OCI-LY3 (cell line): ENCODE measurements around the gene E2F2.

Source experiments
- H2AFZ ChIP-seq: fragments of 200-600, 300-600 bp; shearing (Covaris generic); 2 replicates; pipeline ENCODE4 v1.6.0; 2014; ENCODE audit warnings: antibody characterized with exemption, low read depth, low read length
- H3K27ac ChIP-seq: fragments of 200-600, 300-600 bp; sonication (generic); 2 replicates; pipeline ENCODE4 v1.5.1; 2014; ENCODE audit warnings: mild to moderate bottlenecking, low read length, moderate library complexity, mixed read lengths
- H3K27me3 ChIP-seq: fragments of 200-600, 300-600 bp; sonication (generic); 2 replicates; pipeline ENCODE4 v1.6.1; 2014; ENCODE audit warnings: low read depth, low read length, mixed read lengths
- H3K36me3 ChIP-seq: fragments of 200-600, 300-600 bp; sonication (generic); replicated peaks from 2 replicates; pipeline ENCODE3; 2014; ENCODE audit warnings: low read depth, low read length, mixed read lengths
- H3K4me1 ChIP-seq: fragments of 300-600, 200-600 bp; sonication (generic); 2 replicates; pipeline ENCODE4 v1.6.1; 2014; ENCODE audit warnings: low read length, mixed read lengths
- H3K4me2 ChIP-seq: fragments of 200-600, 300-600 bp; sonication (generic); 2 replicates; pipeline ENCODE4 v1.6.1; 2014; ENCODE audit warnings: low read length, mixed read lengths
- H3K4me3 ChIP-seq: fragments of 300-600, 200-600 bp; sonication (generic); 2 replicates; pipeline ENCODE4 v1.5.1; 2014; ENCODE audit warnings: antibody characterized with exemption, mild to moderate bottlenecking, low read length, moderate library complexity
- H3K79me2 ChIP-seq: fragments of 300-600, 200-600 bp; shearing (Covaris generic); 2 replicates; pipeline ENCODE4 v1.6.1; 2014; ENCODE audit warnings: mild to moderate bottlenecking, low read length, mixed read lengths
- H3K9ac ChIP-seq: fragments of 300-600, 200-600 bp; shearing (Covaris generic); 2 replicates; pipeline ENCODE4 v1.6.0; 2014; ENCODE audit warnings: mild to moderate bottlenecking, low read length, moderate library complexity
- H3K9me3 ChIP-seq: fragments of 200-600, 300-600 bp; shearing (Covaris generic); 2 replicates; pipeline ENCODE4 v1.6.1; 2014; ENCODE audit warnings: low read length, mixed read lengths; ENCODE audit not compliant: insufficient read depth
- H4K20me1 ChIP-seq: fragments of 200-600, 300-600 bp; sonication (generic); 2 replicates; pipeline ENCODE4 v1.6.1; 2016; ENCODE audit warnings: low read length, mixed read lengths; ENCODE audit not compliant: insufficient read depth
- EZH2phosphoT487 ChIP-seq: fragments of 200-600 bp; shearing (Covaris generic); IDR thresholded peaks from 2 replicates; pipeline ENCODE4 v1.6.1; 2018; ENCODE audit warnings: antibody characterized with exemption, mixed run types, low read depth
- TF ChIP-seq, protein P1 (sequence below): fragments of 200-600, 300-600 bp; sonication (generic); IDR thresholded peaks from 2 replicates; pipeline ENCODE4 v1.5.1; 2014; ENCODE audit warnings: antibody characterized with exemption, low read length, low read depth

E2F2 gene

GRCh38 chr1:23480187-23481025 is 50.6 kb downstream of the E2F2 start:
- Histone ChIP-seq H3K4me2 (peak overlapping the region; percentile 20; the same call in 1 of the 2 replicates), H3K9me3 (no peaks in the 10 kb centered on the region), H3K79me2 (no peaks in the 10 kb centered on the region), H3K27ac (no peak overlapping the region), H3K9ac (no peak overlapping the region), H3K4me1 (peaks cover 10% of the 10 kb centered on the region), H4K20me1 (no peaks in the 10 kb centered on the region), H3K4me3 (no peak overlapping the region), H3K36me3 (no peaks in the 10 kb centered on the region), H3K27me3 (peaks cover 6% of the 10 kb centered on the region; the same call in 1 of the 2 replicates), H2AFZ (no peak overlapping the region)
- TF ChIP-seq EZH2phosphoT487: no peak
- TF ChIP-seq, protein P1, sequence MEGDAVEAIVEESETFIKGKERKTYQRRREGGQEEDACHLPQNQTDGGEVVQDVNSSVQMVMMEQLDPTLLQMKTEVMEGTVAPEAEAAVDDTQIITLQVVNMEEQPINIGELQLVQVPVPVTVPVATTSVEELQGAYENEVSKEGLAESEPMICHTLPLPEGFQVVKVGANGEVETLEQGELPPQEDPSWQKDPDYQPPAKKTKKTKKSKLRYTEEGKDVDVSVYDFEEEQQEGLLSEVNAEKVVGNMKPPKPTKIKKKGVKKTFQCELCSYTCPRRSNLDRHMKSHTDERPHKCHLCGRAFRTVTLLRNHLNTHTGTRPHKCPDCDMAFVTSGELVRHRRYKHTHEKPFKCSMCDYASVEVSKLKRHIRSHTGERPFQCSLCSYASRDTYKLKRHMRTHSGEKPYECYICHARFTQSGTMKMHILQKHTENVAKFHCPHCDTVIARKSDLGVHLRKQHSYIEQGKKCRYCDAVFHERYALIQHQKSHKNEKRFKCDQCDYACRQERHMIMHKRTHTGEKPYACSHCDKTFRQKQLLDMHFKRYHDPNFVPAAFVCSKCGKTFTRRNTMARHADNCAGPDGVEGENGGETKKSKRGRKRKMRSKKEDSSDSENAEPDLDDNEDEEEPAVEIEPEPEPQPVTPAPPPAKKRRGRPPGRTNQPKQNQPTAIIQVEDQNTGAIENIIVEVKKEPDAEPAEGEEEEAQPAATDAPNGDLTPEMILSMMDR: no peak

GRCh38 chr1:23479666-23479941 is 51.4 kb downstream of the E2F2 start:
- TF ChIP-seq, protein P1: no peak
- no peak for TF ChIP-seq EZH2phosphoT487

DNA sequence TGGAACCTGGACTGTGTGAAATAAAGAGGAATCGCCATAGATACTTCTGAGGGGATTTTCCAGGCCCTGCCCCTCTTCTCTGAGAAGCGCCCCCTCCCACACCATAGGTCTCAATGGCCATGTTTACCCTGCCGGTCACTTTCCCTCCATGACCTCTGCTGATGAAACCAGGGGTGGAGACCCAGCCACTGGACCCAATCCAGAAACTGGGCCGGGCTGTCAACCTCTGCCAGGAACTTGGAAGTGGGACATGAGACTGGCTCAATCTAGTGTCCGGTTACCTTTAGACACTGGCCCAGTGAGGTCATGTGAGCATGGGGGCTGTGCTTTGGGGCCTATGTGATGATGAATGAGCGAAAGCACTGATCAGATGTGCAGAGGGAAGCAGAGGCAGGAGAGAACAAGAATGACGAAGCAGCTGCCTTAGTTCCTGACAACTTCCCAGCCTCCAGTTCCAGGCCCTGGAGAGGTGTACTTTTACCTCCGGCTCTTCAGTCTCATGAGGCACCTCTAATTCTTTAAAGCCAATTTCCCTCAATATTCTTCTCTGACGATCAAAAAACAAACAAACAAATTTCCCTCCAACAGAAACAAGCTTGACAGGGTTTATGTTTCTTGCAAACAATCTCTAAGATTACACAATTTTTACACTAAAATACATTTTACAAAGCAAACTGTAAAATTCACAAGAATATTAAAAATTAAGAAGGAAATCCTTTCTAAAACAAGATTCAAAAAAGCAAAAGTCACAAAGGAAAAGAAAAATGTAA is 52.0 kb downstream of the E2F2 start:
- no peak overlapping the region for H3K4me3 ChIP-seq
- no peak overlapping the region for H3K4me2 ChIP-seq
- no peaks in the 10 kb centered on the region for H3K36me3 ChIP-seq
- no peaks in the 10 kb centered on the region for H3K27me3 ChIP-seq
- H3K4me1 ChIP-seq: peaks cover 10% of the 10 kb centered on the region
- H3K9me3 ChIP-seq: no peaks in the 10 kb centered on the region
- H3K79me2 ChIP-seq: no peaks in the 10 kb centered on the region
- H2AFZ ChIP-seq: no peak overlapping the region
- H4K20me1 ChIP-seq: no peaks in the 10 kb centered on the region
- no peak overlapping the region for H3K9ac ChIP-seq
- TF ChIP-seq EZH2phosphoT487: no peak
- TF ChIP-seq, protein P1: no peak
- H3K27ac ChIP-seq: no peak overlapping the region

More at GRCh38 chr1:23479666-23479941, 51.4 kb downstream of the E2F2 start:
- H2AFZ ChIP-seq: no peak overlapping the region
- no peak overlapping the region for H3K9ac ChIP-seq
- H3K79me2 ChIP-seq: no peaks in the 10 kb centered on the region
- no peaks in the 10 kb centered on the region for H3K36me3 ChIP-seq
- H3K4me3 ChIP-seq: no peak overlapping the region
- no peaks in the 10 kb centered on the region for H3K9me3 ChIP-seq
- no peak overlapping the region for H3K4me2 ChIP-seq
- H3K4me1 ChIP-seq: peaks cover 10% of the 10 kb centered on the region
- H3K27me3 ChIP-seq: 0 out of 2 replicates have a peak, but pooled peaks cover under 1% of the 10 kb centered on the region
- H3K27ac ChIP-seq: no peak overlapping the region
- H4K20me1 ChIP-seq: no peaks in the 10 kb centered on the region

- TF ChIP-seq, protein P1: no peak
- no peak for TF ChIP-seq EZH2phosphoT487
- H3K9me3 ChIP-seq: no peaks in the 10 kb centered on the region
- H3K27me3 ChIP-seq: no peaks in the 10 kb centered on the region
- H2AFZ ChIP-seq: no peak overlapping the region
- H3K79me2 ChIP-seq: no peaks in the 10 kb centered on the region
- H3K4me1 ChIP-seq: peaks cover 10% of the 10 kb centered on the region
- no peaks in the 10 kb centered on the region for H4K20me1 ChIP-seq
- no peak overlapping the region for H3K9ac ChIP-seq
- no peak overlapping the region for H3K27ac ChIP-seq
- no peak overlapping the region for H3K4me2 ChIP-seq
- H3K36me3 ChIP-seq: no peaks in the 10 kb centered on the region
- no peak overlapping the region for H3K4me3 ChIP-seq
Measured at GRCh38 chr1:23477359-23478144, 53.5 kb downstream of the E2F2 start.
